Ovary (tissue), 3 donors: ENCODE measurements around the gene CACNG5.

ENCODE experiments used
- POLR2A ChIP-seq: fragments of 450-650 bp; IDR thresholded peaks from one replicate; pipeline ENCODE4 v1.6.1; 2017; ENCODE audit warnings: antibody characterized with exemption, mild to moderate bottlenecking, moderate library complexity
- TF ChIP-seq, protein P1 (sequence below), 3 donors: fragments of 450-650 bp in 2 of 3; fragments of 200-600 bp in 1 of 3; IDR thresholded peaks; one replicate each; pipeline versions ENCODE4 v1.5.1 to v1.8.0; 2016 to 2022; ENCODE audit warnings: antibody characterized with exemption in 3 of 3, mild to moderate bottlenecking in 1 of 3
- donor health status: DM: no; HTN: no; CAD: no.

GRCh38 chr17:66793814-66794213 lies 41.1 kb upstream of the CACNG5 start:
- TF ChIP-seq, protein P1, sequence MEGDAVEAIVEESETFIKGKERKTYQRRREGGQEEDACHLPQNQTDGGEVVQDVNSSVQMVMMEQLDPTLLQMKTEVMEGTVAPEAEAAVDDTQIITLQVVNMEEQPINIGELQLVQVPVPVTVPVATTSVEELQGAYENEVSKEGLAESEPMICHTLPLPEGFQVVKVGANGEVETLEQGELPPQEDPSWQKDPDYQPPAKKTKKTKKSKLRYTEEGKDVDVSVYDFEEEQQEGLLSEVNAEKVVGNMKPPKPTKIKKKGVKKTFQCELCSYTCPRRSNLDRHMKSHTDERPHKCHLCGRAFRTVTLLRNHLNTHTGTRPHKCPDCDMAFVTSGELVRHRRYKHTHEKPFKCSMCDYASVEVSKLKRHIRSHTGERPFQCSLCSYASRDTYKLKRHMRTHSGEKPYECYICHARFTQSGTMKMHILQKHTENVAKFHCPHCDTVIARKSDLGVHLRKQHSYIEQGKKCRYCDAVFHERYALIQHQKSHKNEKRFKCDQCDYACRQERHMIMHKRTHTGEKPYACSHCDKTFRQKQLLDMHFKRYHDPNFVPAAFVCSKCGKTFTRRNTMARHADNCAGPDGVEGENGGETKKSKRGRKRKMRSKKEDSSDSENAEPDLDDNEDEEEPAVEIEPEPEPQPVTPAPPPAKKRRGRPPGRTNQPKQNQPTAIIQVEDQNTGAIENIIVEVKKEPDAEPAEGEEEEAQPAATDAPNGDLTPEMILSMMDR (IDR thresholded peaks at IDR 0.05): no peak
- TF ChIP-seq POLR2A: no peak
